KMS-11 (cell line): Measurements from ENCODE around the gene TRIOBP.
A peak's percentile ranks its signal among the peaks of the same experiment; 100 is the strongest.
"Not testable (repeated sequence)": the region's sequence is repeated elsewhere in the genome, so short reads cannot be mapped to it uniquely, and the experiment has no call there.

ENCODE experiments used
- H2AFZ ChIP-seq: fragments of 200-600 bp; sonication (generic); 2 replicates; pipeline ENCODE4 v1.6.1; 2016; ENCODE audit warnings: antibody characterized with exemption, mixed run types, low read depth
- H3K27ac ChIP-seq: fragments of 200-600 bp; sonication (generic); 2 replicates; pipeline ENCODE4 v1.6.1; 2016; ENCODE audit warnings: mild to moderate bottlenecking, mixed run types
- H3K27me3 ChIP-seq: fragments of 200-600 bp; sonication (generic); 2 replicates; pipeline ENCODE4 v1.6.1; 2017; ENCODE audit warnings: mild to moderate bottlenecking, low read depth, mixed run types, moderate library complexity; ENCODE audit not compliant: insufficient read depth
- H3K36me3 ChIP-seq: fragments of 200-600 bp; sonication (generic); 2 replicates; pipeline ENCODE4 v1.6.1; 2017; ENCODE audit warnings: mild to moderate bottlenecking, mixed run types; ENCODE audit not compliant: insufficient read depth
- H3K4me1 ChIP-seq: fragments of 200-600 bp; sonication (generic); 2 replicates; pipeline ENCODE4 v1.6.1; 2016; ENCODE audit warnings: mild to moderate bottlenecking, low read depth, mixed run types; ENCODE audit not compliant: poor library complexity, severe bottlenecking
- H3K4me2 ChIP-seq: fragments of 200-600 bp; sonication (generic); 2 replicates; pipeline ENCODE4 v1.7.0; 2016; ENCODE audit warnings: mild to moderate bottlenecking, mixed run types
- H3K4me3 ChIP-seq: fragments of 200-600 bp; sonication (generic); IDR thresholded peaks from 2 replicates; pipeline ENCODE4 v1.6.1; 2017; ENCODE audit warnings: low read depth, low read length, mixed read lengths; ENCODE audit not compliant: insufficient read depth
- H3K79me2 ChIP-seq: fragments of 200-600 bp; sonication (generic); 2 replicates; pipeline ENCODE4 v1.6.1; 2016; ENCODE audit warnings: low read depth, mixed run types; ENCODE audit not compliant: insufficient read depth
- H3K9ac ChIP-seq: fragments of 200-600 bp; sonication (generic); 2 replicates; pipeline ENCODE4 v1.6.1; 2016; ENCODE audit warnings: mild to moderate bottlenecking, mixed run types
- H4K20me1 ChIP-seq: fragments of 200-600 bp; sonication (generic); 2 replicates; pipeline ENCODE4 v1.6.1; 2016; ENCODE audit warnings: mild to moderate bottlenecking, mixed run types; ENCODE audit not compliant: insufficient read depth
- TF ChIP-seq, protein P1 (sequence below): fragments of 200-600 bp; sonication (generic); conservative IDR thresholded peaks from 2 replicates; pipeline ENCODE4 v1.6.1; 2017; ENCODE audit warnings: low read depth, mild to moderate bottlenecking, antibody characterized with exemption, low read length, moderate library complexity, mixed read lengths

The TRIOBP gene

DNA sequence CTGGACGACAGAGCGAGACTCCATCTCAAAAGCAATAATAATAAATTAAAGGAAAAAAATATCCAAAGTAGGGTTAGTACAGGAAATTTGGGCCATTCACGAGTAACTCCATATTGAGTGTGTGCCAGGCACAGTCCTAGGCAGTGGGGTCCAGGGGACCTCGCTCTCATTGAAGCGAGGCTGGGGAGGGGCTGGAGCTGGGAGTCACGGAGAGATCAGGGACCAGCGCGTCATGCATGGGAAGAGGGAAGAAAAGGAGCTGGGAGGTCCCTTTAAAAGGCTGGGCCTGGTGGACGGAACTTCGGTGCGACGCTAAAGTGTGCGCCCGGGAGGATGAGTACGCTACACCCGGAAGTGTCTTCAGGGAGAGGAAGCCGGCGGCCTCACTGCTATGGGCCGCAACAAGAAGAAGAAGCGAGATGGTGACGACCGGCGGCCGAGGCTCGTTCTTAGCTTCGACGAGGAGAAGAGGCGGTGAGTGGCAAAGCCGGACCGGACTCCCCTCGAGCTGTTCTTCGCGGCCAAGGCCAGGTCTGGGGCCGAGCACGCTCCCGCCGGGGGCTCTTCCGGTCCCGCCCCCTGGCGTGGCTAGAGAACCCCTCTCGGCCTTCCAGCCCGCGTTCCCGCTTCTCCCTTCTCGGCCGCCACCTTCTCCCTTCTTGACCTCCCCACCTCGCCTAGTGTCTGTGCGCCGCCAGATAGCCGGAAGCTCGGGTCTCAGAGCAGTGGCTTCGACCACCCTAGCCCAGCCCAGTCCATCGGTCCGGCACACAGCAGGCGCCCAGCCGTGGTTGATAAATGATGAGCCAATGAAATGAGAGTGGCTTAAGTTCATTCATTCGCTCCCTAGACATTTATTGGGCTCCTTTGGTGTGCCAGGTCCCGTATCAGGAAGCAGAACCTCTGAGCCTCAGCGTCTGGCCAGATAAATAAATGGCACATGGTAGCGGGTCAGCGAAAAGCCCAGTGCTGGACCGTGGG lies 10.6 kb upstream of the TRIOBP start, which contains the start of gene NOL12:
NOL12 (plus strand) TSS at position 342 of the 981 bp plus-strand sequence; CDS start at position 392, 50 bp downstream.
- peak within 1 kb of the TSS; percentile 83 for H3K4me2 ChIP-seq
- H3K27me3 ChIP-seq, result no peaks in the 10 kb centered on the region
- TF ChIP-seq, protein P1, sequence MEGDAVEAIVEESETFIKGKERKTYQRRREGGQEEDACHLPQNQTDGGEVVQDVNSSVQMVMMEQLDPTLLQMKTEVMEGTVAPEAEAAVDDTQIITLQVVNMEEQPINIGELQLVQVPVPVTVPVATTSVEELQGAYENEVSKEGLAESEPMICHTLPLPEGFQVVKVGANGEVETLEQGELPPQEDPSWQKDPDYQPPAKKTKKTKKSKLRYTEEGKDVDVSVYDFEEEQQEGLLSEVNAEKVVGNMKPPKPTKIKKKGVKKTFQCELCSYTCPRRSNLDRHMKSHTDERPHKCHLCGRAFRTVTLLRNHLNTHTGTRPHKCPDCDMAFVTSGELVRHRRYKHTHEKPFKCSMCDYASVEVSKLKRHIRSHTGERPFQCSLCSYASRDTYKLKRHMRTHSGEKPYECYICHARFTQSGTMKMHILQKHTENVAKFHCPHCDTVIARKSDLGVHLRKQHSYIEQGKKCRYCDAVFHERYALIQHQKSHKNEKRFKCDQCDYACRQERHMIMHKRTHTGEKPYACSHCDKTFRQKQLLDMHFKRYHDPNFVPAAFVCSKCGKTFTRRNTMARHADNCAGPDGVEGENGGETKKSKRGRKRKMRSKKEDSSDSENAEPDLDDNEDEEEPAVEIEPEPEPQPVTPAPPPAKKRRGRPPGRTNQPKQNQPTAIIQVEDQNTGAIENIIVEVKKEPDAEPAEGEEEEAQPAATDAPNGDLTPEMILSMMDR, result no peak
- peak within 1 kb of the TSS; percentile 41; the same call in 1 of the 2 replicates for H3K27ac ChIP-seq
- peaks cover 12% of the 10 kb centered on the region for H3K4me1 ChIP-seq
- H3K79me2 ChIP-seq, result peaks cover 12% of the 10 kb centered on the region; the same call in 1 of the 2 replicates
- peak within 1 kb of the TSS; percentile 76 for H3K9ac ChIP-seq
- no peaks in the 10 kb centered on the region for H3K36me3 ChIP-seq
- H2AFZ ChIP-seq, result peak within 1 kb of the TSS; percentile 88
- no peaks in the 10 kb centered on the region for H4K20me1 ChIP-seq
- no peak within 1 kb of the TSS for H3K4me3 ChIP-seq

DNA sequence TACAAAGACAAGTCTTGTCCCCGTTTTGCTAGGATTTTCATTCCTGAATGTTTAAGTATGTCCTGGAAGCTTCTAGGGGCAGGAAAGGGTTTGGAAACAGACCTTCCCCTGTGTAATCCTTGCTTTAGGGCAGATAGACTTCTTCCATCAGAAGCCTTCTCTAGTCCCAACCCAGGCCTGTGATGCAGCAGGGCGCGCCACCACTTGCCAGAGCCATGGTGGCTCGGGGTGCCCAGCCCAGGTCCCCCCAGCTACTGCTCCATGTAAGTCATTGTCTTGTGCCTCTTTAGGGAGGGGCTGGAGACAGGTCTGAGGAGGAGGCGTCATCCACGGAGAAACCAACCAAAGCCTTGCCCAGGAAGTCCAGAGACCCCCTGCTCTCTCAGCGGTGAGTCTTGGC lies 6.4 kb upstream of the TRIOBP start:
- Histone ChIP-seq H3K4me2 (no peak overlapping the region), H3K36me3 (no peaks in the 10 kb centered on the region; the same call in 1 of the 2 replicates), H3K9ac (no peak overlapping the region), H2AFZ (no peak overlapping the region), H3K4me3 (no peak overlapping the region), H3K27ac (no peak overlapping the region), H4K20me1 (no peaks in the 10 kb centered on the region), H3K4me1 (peaks cover 5% of the 10 kb centered on the region), H3K27me3 (no peaks in the 10 kb centered on the region), H3K79me2 (peaks cover 12% of the 10 kb centered on the region; the same call in 1 of the 2 replicates)
- TF ChIP-seq, protein P1, result no peak

DNA sequence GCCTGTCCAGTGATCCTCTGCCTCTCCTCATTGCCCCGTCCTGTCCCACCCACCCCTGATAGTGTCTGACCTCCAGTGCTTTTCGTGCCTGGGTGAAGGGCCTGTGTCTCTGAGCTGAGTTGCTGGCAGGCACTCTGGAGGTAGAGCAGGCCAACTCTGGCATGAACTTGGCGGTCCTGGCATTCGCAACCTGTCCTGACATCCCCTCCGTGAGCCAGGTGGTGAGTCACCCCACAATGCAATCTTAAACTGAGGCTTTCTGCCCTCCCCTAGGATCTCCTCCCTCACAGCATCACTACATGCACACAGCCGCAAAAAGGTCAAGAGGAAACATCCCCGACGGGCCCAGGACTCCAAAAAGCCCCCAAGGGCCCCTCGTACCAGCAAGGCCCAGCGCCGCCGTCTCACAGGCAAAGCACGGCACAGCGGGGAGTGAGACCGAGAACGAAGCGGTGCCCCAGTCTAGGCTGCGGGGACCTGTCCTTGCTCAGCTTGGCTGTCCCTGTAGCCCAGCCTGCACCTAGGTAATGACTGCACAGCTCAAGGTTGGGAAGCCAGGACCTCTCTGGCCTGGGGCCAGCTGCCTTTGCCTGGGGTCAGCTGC lies 5.8 kb upstream of the TRIOBP start:
- H3K27ac ChIP-seq, result no peak overlapping the region
- H3K27me3 ChIP-seq, result no peaks in the 10 kb centered on the region
- H3K79me2 ChIP-seq, result peaks cover 12% of the 10 kb centered on the region; the same call in 1 of the 2 replicates
- no peaks in the 10 kb centered on the region; the same call in 1 of the 2 replicates for H3K36me3 ChIP-seq
- TF ChIP-seq, protein P1, result no peak
- no peak overlapping the region for H3K4me2 ChIP-seq
- no peak overlapping the region for H2AFZ ChIP-seq
- H4K20me1 ChIP-seq, result no peaks in the 10 kb centered on the region
- peaks cover 5% of the 10 kb centered on the region for H3K4me1 ChIP-seq
- no peak overlapping the region for H3K9ac ChIP-seq
- no peak overlapping the region for H3K4me3 ChIP-seq

DNA sequence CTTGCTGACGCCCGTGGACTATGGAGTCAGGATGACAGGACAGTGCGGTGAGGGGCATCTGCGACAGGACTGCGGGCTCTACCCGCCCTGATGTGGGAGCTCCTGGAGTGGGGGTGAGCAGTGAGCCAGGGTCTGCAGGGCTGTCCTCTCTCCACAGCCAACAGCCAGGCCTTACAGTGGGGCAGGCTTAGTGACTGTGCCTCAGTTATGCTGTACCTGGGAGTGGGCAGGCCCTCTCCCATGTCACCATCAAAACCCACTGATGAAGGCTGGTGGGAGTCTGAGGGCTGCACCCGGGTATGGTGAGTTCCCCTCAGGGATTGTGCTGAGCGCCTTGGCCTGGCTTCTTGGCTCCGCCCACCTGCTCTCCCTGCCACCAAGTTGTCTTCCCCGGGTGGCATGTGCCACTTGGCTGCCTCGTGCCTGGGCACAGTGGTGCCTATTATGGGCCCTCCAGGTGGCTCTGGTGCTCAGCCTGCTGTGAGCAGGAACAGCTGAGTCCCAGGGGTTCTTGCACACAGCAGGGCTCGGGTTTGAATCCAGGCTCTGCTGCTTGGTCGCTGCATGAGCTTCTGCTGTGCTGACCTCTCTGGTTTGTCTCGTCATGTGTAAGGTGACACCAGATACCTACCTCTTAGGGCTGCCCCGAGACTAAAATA lies 4.1 kb upstream of the TRIOBP start:
- Histone ChIP-seq H3K4me2 (no peak overlapping the region), H3K27ac (no peak overlapping the region), H3K4me3 (no peak overlapping the region), H2AFZ (no peak overlapping the region), H3K79me2 (no peaks in the 10 kb centered on the region), H3K4me1 (no peaks in the 10 kb centered on the region), H3K27me3 (no peaks in the 10 kb centered on the region), H3K9ac (no peak overlapping the region), H3K36me3 (no peaks in the 10 kb centered on the region; the same call in 1 of the 2 replicates), H4K20me1 (no peaks in the 10 kb centered on the region)
- TF ChIP-seq, protein P1, result no peak

DNA sequence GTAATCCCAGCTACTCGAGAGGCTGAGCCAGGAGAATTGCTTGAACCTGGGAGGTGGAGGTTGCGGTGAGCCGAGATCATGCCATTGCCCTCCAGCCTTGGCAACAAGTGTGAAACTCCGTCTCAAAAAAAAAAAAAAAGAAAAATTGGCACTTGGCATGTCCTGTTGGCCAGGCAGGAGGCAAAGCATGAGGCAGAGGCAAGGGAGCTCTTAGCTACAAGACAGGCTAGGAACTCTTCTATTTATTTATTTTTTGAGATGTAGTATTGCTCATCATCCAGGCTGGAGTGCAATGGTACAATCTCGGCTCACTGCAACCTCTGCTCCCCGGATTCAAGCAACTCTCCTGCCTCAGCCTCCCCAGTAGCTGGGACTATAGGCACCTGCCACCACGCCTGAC lies 2.7 kb upstream of the TRIOBP start:
- H3K27ac ChIP-seq, H3K79me2 ChIP-seq, H3K4me2 ChIP-seq, H3K4me3 ChIP-seq, H3K36me3 ChIP-seq, H3K4me1 ChIP-seq, H3K27me3 ChIP-seq, H4K20me1 ChIP-seq, H2AFZ ChIP-seq, H3K9ac ChIP-seq: not testable (repeated sequence)

DNA sequence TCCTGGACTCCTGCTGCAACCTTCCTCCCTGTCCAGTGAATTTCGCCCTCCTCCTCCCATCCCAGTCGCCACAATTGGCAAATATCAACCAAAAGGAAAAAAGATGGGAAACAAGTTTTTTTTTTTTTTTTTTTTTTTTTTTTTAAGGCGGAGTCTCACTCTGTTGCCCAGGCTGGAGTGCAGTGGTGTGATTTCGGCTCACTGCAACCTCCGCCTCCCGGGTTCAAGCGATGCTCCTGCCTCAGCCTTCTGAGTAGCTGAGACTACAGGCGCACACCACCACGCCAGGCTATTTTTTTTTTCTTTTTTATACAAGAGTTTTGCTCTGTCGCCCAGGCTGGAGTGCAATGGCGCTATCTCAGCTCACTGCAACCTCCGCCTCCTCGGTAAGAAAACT lies 590 bp upstream of the TRIOBP start:
- H4K20me1 ChIP-seq, H3K36me3 ChIP-seq, H3K4me3 ChIP-seq, H3K79me2 ChIP-seq, H3K9ac ChIP-seq, H3K27ac ChIP-seq, H2AFZ ChIP-seq, H3K27me3 ChIP-seq, H3K4me1 ChIP-seq, H3K4me2 ChIP-seq: not testable (repeated sequence)
